CD14-positive monocyte (primary cell): ENCODE results near the gene ABCB8. TPM values are rescaled to one million over a fixed set of nuclear protein-coding genes. Genes with fewer than 3 reads are reported as not detected.

Experiments
- DNase-seq, 3 donors: peaks; one replicate each; pipeline ENCODE4 v3.0.0-alpha.2; 2011 to 2022
- H2AFZ ChIP-seq: 2 replicates; pipeline ENCODE4 v1.6.0; 2012; ENCODE audit warnings: mild to moderate bottlenecking, low read depth, low read length, inconsistent platforms; ENCODE audit not compliant: insufficient read depth, poor library complexity, severe bottlenecking
- H3K27ac ChIP-seq, 2 donors: 1 replicate in 1 of 2; 2 replicates in 1 of 2; pipeline ENCODE4 v1.5.1; 2012 to 2013; ENCODE audit warnings: low read length in 2 of 2, control low read depth in 1 of 2, inconsistent platforms in 1 of 2, low read depth in 1 of 2, mild to moderate bottlenecking in 1 of 2
- H3K27me3 ChIP-seq, 2 donors: one replicate each; pipeline versions ENCODE4 v1.6.0 to v1.6.1; 2011 to 2013; ENCODE audit warnings: low read length in 2 of 2; ENCODE audit not compliant: control insufficient read depth in 2 of 2, insufficient read depth in 2 of 2
- H3K36me3 ChIP-seq, 2 donors: replicated peaks in 1 of 2; 1 replicate in 1 of 2; 2 replicates in 1 of 2; pipeline versions ENCODE4 v1.5.1 to v1.6.1; 2012 to 2013; ENCODE audit warnings: low read length in 2 of 2, control low read depth in 1 of 2, inconsistent platforms in 1 of 2, mild to moderate bottlenecking in 1 of 2; ENCODE audit not compliant: insufficient read depth in 2 of 2, control insufficient read depth in 1 of 2
- H3K4me1 ChIP-seq, 2 donors: 1 replicate in 1 of 2; 2 replicates in 1 of 2; pipeline versions ENCODE4 v1.5.1 to v1.6.1; 2012 to 2013; ENCODE audit warnings: low read length in 2 of 2, control low read depth in 1 of 2, inconsistent platforms in 1 of 2, mild to moderate bottlenecking in 1 of 2, moderate library complexity in 1 of 2; ENCODE audit not compliant: insufficient read depth in 2 of 2, control insufficient read depth in 1 of 2
- H3K4me2 ChIP-seq: replicated peaks from 2 replicates; pipeline ENCODE3; 2012; ENCODE audit warnings: low read length, moderate library complexity, mild to moderate bottlenecking; ENCODE audit not compliant: poor library complexity, severe bottlenecking; ENCODE audit errors: extremely low read depth
- H3K4me3 ChIP-seq, 3 experiments: fragments of 200-600 bp in 1 of 3; sonication (generic) in 1 of 3; replicated peaks in 1 of 3; 1 replicate in 2 of 3; 2 replicates in 1 of 3; pipeline ENCODE4 v1.5.1; 2011 to 2013; ENCODE audit warnings: low read length in 3 of 3, mild to moderate bottlenecking in 3 of 3, control low read depth in 2 of 3, low read depth in 2 of 3, inconsistent platforms in 1 of 3, moderate library complexity in 1 of 3
- H3K79me2 ChIP-seq: 2 replicates; pipeline ENCODE4 v1.6.0; 2012; ENCODE audit warnings: mild to moderate bottlenecking, control low read depth, inconsistent platforms, low read length, moderate library complexity; ENCODE audit not compliant: insufficient read depth
- H3K9ac ChIP-seq: 2 replicates; pipeline ENCODE4 v1.6.0; 2017; ENCODE audit warnings: low read length, mild to moderate bottlenecking; ENCODE audit not compliant: insufficient read depth, poor library complexity, severe bottlenecking
- H3K9me3 ChIP-seq, 2 donors: replicated peaks in 1 of 2; 1 replicate in 1 of 2; 2 replicates in 1 of 2; pipeline versions ENCODE4 v1.5.1 to v1.6.1; 2012 to 2013; ENCODE audit warnings: low read length in 2 of 2, control low read depth in 1 of 2; ENCODE audit not compliant: control insufficient read depth in 1 of 2, insufficient read depth in 1 of 2
- H4K20me1 ChIP-seq: 2 replicates; pipeline ENCODE4 v1.6.0; 2012; ENCODE audit warnings: mild to moderate bottlenecking, low read length, control low read depth, moderate library complexity; ENCODE audit not compliant: insufficient read depth
- H3K27ac Mint-ChIP-seq, 7 donors: one replicate each; pipeline ENCODE4 v1.8.0; 2020; ENCODE audit warnings: mild to moderate bottlenecking in 7 of 7, mixed read lengths in 7 of 7, moderate library complexity in 6 of 7, inconsistent platforms in 2 of 7
- H3K27me3 Mint-ChIP-seq, 3 donors: one replicate each; pipeline ENCODE4 v1.8.0; 2021 to 2022; ENCODE audit warnings: low read depth in 3 of 3, mild to moderate bottlenecking in 3 of 3, mixed read lengths in 3 of 3, moderate library complexity in 3 of 3, inconsistent platforms in 1 of 3
- H3K36me3 Mint-ChIP-seq, 2 donors: one replicate each; pipeline ENCODE4 v1.8.0; 2020; ENCODE audit warnings: mixed read lengths in 2 of 2, inconsistent platforms in 1 of 2, mild to moderate bottlenecking in 1 of 2
- H3K4me1 Mint-ChIP-seq: one replicate; pipeline ENCODE4 v1.8.0; 2020; ENCODE audit warnings: mild to moderate bottlenecking, mixed read lengths
- H3K4me3 Mint-ChIP-seq, 2 donors: one replicate each; pipeline ENCODE4 v1.8.0; 2020; ENCODE audit warnings: mild to moderate bottlenecking in 2 of 2, mixed read lengths in 2 of 2, moderate library complexity in 1 of 2
- H3K9me3 Mint-ChIP-seq, 7 donors: one replicate each; pipeline ENCODE4 v1.8.0; 2020 to 2022; ENCODE audit warnings: mixed read lengths in 7 of 7, mild to moderate bottlenecking in 6 of 7, moderate library complexity in 6 of 7, inconsistent platforms in 2 of 7
- CTCF ChIP-seq: fragments of 200-600 bp; IDR thresholded peaks from one replicate; pipeline ENCODE4 v1.8.0; 2022; ENCODE audit warnings: antibody characterized with exemption, mild to moderate bottlenecking
- WGBS: methylation state at CpG from one replicate; pipeline ENCODE4 v1.1.5; 2013; ENCODE audit warnings: missing lambda C conversion rate; ENCODE audit not compliant: insufficient coverage; 5-methylcytosine and 5-hydroxymethylcytosine counted together
- intact Hi-C, 2 donors: fragments of 100-400 bp; cut with micrococcal nuclease; formaldehyde crosslinking; loops; one replicate each; pipeline versions ENCODE4 v1.15.0 to v1.15.1; 2023
- polyA plus RNA-seq, 3 donors: library from polyadenylated mRNA; depleted of rRNA in 1 of 3; unstranded in 2 of 3; stranded (reverse) in 1 of 3; fragments of 300-500 nt in 2 of 3; fragments of >200 nt in 1 of 3; fragmentation: Illumina TruSeq in 2 of 3; gene quantifications; 1 replicate in 2 of 3; 2 replicates in 1 of 3; pipeline ENCODE4 v1.2.3, GENCODE V29; 2012 to 2021

Gene ABCB8
- polyA plus RNA-seq, 3 donors, result 9.3 to 19.9 (median 9.5) TPM

DNA sequence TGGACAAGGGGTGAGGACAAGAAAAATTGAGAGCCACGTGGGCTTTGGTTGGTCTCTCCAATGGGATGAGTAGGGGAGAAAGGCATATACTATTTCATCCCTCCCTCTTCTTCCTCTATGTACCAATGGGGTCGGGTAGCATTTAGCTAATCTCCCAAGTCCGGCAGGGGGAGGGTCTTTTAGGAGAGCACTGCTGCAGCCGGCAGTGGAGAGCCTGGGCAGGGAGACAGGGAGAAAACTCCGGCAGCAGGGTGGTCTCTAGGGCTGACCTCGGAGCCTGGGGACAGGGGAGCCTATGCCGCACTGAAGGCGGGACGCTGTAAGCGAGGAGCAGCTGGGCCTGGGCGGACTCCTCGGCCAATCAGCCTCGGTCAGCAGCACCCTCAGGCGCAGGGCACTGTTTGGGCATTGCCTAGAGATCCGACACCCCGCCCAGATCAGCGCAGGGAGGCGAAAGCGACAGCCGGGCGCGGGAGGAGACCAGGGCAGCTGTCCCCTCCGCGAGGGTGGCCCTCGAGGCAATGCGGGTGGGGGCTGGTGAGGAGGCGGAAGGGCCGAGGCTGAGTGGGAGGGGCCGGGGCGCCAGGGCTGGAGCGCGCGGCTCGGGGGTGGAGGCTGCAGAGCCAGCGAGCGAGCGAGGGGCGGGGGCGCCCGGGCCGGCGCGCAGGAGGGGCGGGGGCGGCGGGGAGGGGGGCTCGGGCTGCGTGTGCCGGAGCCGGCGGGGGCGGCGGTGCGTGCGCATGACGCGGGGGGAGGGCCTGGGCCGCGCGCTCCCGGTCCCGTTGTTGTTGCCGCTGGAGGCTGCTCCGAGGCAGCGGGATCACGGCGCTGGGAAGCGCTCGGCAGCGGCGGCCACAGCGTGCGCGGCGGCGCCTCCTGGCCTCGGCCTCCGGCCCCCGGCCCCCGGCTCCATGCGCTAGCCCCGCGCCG, 57.7 kb downstream of the ABCB8 start, which contains the start of gene AGAP3:
Gene AGAP3, plus strand, starts transcription at position 785 of the 930 bp plus-strand sequence. CDS start 267 bp downstream, outside the sequence.
- Histone ChIP-seq H3K36me3 (no peaks in the 10 kb centered on the region), H3K4me1 (peaks cover 64 to 85% of the 10 kb centered on the region in 2 donors), H3K79me2 (peaks cover 39% of the 10 kb centered on the region), H3K27me3 (no peaks in the 10 kb centered on the region), H3K9me3 (no peaks in the 10 kb centered on the region), H4K20me1 (peaks cover 39% of the 10 kb centered on the region), H3K4me2 (peak within 1 kb of the TSS; percentile 92), H3K9ac (peak within 1 kb of the TSS; percentile 90), H2AFZ (peak within 1 kb of the TSS; percentile 77), H3K4me3 (peak within 1 kb of the TSS; percentile 73 to 98 (median 95)), H3K27ac (peak within 1 kb of the TSS; percentile 97 to 99)
- H3K4me1 Mint-ChIP-seq, result peaks cover 59% of the 10 kb centered on the region
- TF ChIP-seq CTCF, result no peak
- H3K27me3 Mint-ChIP-seq, result peaks cover 0 to 2% (median 0%) of the 10 kb centered on the region in 3 donors
- peaks cover 0 to 3% (median 0%) of the 10 kb centered on the region in 7 donors for H3K9me3 Mint-ChIP-seq
- H3K4me3 Mint-ChIP-seq, result peak within 1 kb of the TSS; percentile 90 to 94
- peaks cover 5 to 8% of the 10 kb centered on the region in 2 donors for H3K36me3 Mint-ChIP-seq
- DNase-seq, result peak; percentile 59 to 86 (median 83)
- intact Hi-C loops, result loop anchor here (2.0 to 10.0 kb wide), 3 partner anchors 27 to 711 kb away; partner anchors contain the start of genes SLC4A2 (in 1 of the 2) and ZNF775 (in 1 of the 2)
- H3K27ac Mint-ChIP-seq, result peak within 1 kb of the TSS; percentile 79 to 94 (median 89)
- under 1% methylated on average over 72 of the region's 84 CpGs for WGBS

GRCh38 chr7:151086802-151087244, 58.6 kb downstream of the ABCB8 start:
- H3K36me3 Mint-ChIP-seq, result peaks cover 13 to 15% of the 10 kb centered on the region in 2 donors
- no peak for TF ChIP-seq CTCF
- H3K4me1 ChIP-seq, result peaks cover 64 to 84% of the 10 kb centered on the region in 2 donors

More at GRCh38 chr7:151086802-151087244, 58.6 kb downstream of the ABCB8 start:
- Histone ChIP-seq H4K20me1 (peaks cover 48% of the 10 kb centered on the region), H3K4me3 (peak overlapping the region; percentile 73 to 98 (median 95)), H2AFZ (peak overlapping the region; percentile 39), H3K9ac (peak overlapping the region; percentile 90), H3K27me3 (no peaks in the 10 kb centered on the region), H3K4me2 (peak overlapping the region; percentile 92), H3K27ac (peak overlapping the region; percentile 97 to 99), H3K9me3 (no peaks in the 10 kb centered on the region), H3K36me3 (peaks cover 0 to 2% of the 10 kb centered on the region in 2 donors), H3K79me2 (peaks cover 43% of the 10 kb centered on the region)
- peak overlapping the region; percentile 72 to 93 (median 83) for H3K27ac Mint-ChIP-seq
- under 1% methylated on average over 55 of the region's 56 CpGs for WGBS
- peak overlapping the region; percentile 90 to 94 for H3K4me3 Mint-ChIP-seq
- intact Hi-C loops, result loop anchor here (2.0 to 10.0 kb wide), 3 partner anchors 28 to 712 kb away; partner anchors contain the start of genes SLC4A2 (in 1 of the 2) and ZNF775 (in 1 of the 2)
- peaks cover 0 to 2% (median 0%) of the 10 kb centered on the region in 3 donors for H3K27me3 Mint-ChIP-seq
- no peak for DNase-seq
- peaks cover 65% of the 10 kb centered on the region for H3K4me1 Mint-ChIP-seq
- H3K9me3 Mint-ChIP-seq, result peaks cover 0 to 3% (median 0%) of the 10 kb centered on the region in 7 donors
